HG03060 (cell line): Measurements from ENCODE around the gene CLIC1.

ENCODE experiments used
- ATAC-seq: cut with Tn5 transposase; IDR thresholded peaks from one replicate; pipeline ENCODE4 v1.9.1; 2021; ENCODE audit warnings: low read depth, moderate number of reproducible peaks; ENCODE audit not compliant: unreplicated experiment

The CLIC1 gene

GRCh38 chr6:31769684-31770371 lies 33.5 kb upstream of the CLIC1 start:
- no peak for ATAC-seq

- ATAC-seq, result no peak
Measured at GRCh38 chr6:31768363-31769257, 32.3 kb upstream of the CLIC1 start.

GRCh38 chr6:31767096-31767645 lies 30.8 kb upstream of the CLIC1 start:
- ATAC-seq, result no peak

GRCh38 chr6:31765910-31766794 lies 29.8 kb upstream of the CLIC1 start:
- ATAC-seq, result no peak

- no peak for ATAC-seq
Measured at GRCh38 chr6:31765559-31765909, 29.2 kb upstream of the CLIC1 start.

- ATAC-seq, result no peak
Measured at GRCh38 chr6:31764198-31764597, 27.9 kb upstream of the CLIC1 start.

- no peak for ATAC-seq
Measured at GRCh38 chr6:31763619-31763940, 27.2 kb upstream of the CLIC1 start.

GRCh38 chr6:31762878-31763618 lies 26.7 kb upstream of the CLIC1 start:
- no peak for ATAC-seq

- no peak for ATAC-seq
Measured at GRCh38 chr6:31762356-31762755, 26.0 kb upstream of the CLIC1 start, which contains the start of gene SAPCD1. SAPCD1 (plus strand) TSS chr6:31762656; CDS start chr6:31763055, 399 bp downstream.

GRCh38 chr6:31761343-31761742 lies 25.0 kb upstream of the CLIC1 start:
- ATAC-seq, result no peak

GRCh38 chr6:31760790-31761189 lies 24.5 kb upstream of the CLIC1 start:
- ATAC-seq, result no peak

GRCh38 chr6:31758281-31758680 lies 22.0 kb upstream of the CLIC1 start:
- no peak for ATAC-seq

- ATAC-seq, result no peak
Measured at GRCh38 chr6:31752739-31753319, 16.5 kb upstream of the CLIC1 start.

- ATAC-seq, result no peak
Measured at GRCh38 chr6:31750411-31751022, 14.2 kb upstream of the CLIC1 start.

- ATAC-seq, result no peak
Measured at GRCh38 chr6:31749301-31750036, 13.1 kb upstream of the CLIC1 start.

GRCh38 chr6:31744422-31744821 lies 8.1 kb upstream of the CLIC1 start:
- ATAC-seq, result no peak

- ATAC-seq, result no peak
Measured at GRCh38 chr6:31742894-31743293, 6.6 kb upstream of the CLIC1 start.

- ATAC-seq, result no peak
Measured at GRCh38 chr6:31741815-31742214, 5.5 kb upstream of the CLIC1 start.
